Measurements from ENCODE around the gene KIAA1671.

The KIAA1671 gene

DNA sequence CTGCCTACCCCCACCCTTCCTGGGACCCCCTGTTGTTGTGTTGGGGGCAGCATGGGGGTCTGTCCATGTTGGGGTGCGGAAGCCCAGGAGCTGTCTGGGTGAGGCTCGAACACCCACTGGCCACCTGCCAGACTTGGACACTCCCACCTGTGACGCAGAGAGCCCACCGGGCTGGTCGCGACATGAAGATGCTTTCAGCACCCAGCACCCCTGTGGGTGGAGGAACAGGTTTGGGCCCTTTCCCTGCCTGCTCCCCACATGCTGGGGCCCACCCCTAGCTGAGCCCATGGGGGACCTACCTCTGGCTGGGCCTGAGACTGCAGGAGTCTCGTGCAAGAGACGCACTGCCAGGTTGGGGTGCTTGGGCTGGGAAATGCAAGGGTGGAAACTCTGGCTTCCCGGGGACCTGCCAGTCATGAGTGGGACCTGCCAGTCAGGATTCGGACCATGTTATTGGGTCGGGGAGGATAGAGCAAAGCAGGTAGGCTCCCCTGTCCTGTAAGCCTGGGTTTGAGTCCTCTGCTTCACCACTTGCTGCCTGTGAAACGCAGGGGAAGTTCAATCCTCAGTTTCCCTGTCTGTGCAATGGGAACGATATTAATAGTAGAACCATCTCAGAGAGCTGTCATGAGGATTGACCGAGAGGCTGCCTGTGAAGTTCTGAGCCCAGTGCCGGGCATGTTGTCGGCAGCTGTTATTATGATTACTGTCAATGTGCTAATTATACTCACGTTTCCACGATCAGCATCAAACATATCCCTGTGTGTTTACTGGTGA is 24.1 kb downstream of the KIAA1671 start:
- TF ChIP-seq FOXP2 (optimal IDR thresholded peaks at IDR 0.05; ENCODE audit: borderline replicate concordance, extremely low read depth, extremely low read length, insufficient read depth) (no peak), SIN3A (IDR thresholded peaks at IDR 0.05; ENCODE audit: borderline replicate concordance, insufficient read depth, low read length) (no peak), POLR2AphosphoS5 (IDR thresholded peaks at IDR 0.05; ENCODE audit: low read depth, low read length) (no peak), TAF1 (IDR thresholded peaks at IDR 0.05; ENCODE audit: borderline replicate concordance, insufficient read depth, low read length) (no peak)
- TF ChIP-seq, protein P1, sequence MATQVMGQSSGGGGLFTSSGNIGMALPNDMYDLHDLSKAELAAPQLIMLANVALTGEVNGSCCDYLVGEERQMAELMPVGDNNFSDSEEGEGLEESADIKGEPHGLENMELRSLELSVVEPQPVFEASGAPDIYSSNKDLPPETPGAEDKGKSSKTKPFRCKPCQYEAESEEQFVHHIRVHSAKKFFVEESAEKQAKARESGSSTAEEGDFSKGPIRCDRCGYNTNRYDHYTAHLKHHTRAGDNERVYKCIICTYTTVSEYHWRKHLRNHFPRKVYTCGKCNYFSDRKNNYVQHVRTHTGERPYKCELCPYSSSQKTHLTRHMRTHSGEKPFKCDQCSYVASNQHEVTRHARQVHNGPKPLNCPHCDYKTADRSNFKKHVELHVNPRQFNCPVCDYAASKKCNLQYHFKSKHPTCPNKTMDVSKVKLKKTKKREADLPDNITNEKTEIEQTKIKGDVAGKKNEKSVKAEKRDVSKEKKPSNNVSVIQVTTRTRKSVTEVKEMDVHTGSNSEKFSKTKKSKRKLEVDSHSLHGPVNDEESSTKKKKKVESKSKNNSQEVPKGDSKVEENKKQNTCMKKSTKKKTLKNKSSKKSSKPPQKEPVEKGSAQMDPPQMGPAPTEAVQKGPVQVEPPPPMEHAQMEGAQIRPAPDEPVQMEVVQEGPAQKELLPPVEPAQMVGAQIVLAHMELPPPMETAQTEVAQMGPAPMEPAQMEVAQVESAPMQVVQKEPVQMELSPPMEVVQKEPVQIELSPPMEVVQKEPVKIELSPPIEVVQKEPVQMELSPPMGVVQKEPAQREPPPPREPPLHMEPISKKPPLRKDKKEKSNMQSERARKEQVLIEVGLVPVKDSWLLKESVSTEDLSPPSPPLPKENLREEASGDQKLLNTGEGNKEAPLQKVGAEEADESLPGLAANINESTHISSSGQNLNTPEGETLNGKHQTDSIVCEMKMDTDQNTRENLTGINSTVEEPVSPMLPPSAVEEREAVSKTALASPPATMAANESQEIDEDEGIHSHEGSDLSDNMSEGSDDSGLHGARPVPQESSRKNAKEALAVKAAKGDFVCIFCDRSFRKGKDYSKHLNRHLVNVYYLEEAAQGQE (IDR thresholded peaks at IDR 0.05; ENCODE audit: insufficient read depth in 1 of 2, low read depth in 2 of 2, low read length in 2 of 2) = no peak

DNA sequence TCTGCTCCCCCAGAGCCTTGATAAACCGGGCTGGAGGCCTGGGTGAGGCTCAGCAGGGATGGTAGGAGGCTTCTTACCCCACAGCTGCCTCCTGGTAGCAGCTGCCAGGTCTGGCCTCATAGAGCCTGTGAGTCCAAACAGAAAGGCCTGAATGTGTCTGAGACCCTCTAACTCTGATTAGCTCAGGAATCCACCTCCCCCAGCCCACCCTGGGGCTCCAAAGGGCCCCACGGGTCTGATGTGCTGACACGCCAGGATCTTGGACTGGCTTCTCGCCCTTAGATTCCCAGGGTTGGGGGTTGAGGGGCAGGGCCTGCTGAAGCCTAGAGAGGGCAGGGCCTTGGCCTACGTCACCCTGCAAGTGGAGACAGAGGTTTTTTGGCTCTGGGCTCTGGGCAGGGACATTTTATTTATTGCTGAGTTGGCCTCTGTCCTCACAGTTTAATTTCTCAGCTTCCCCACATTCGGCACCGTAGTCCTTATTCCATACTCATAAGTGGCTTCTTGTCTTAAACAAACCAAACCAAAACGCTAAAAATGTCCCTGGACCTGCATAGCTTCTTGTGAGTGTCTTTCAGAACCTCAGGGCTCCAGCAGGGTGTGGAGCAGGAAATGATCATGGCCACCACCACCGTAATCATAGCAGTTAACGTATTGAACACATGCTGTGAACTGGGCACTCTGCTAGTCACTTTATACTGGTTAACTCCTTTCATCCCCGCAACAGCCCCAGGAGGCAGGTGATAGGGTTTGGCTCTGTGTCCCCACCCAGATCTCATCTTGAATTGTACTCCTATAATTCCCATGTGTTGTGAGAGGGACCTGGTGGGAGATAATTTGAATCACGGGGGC is 25.1 kb downstream of the KIAA1671 start:
- TF ChIP-seq FOXP2 (optimal IDR thresholded peaks at IDR 0.05; ENCODE audit: borderline replicate concordance, extremely low read depth, extremely low read length, insufficient read depth) (no peak), SIN3A (IDR thresholded peaks at IDR 0.05; ENCODE audit: borderline replicate concordance, insufficient read depth, low read length) (no peak), POLR2AphosphoS5 (IDR thresholded peaks at IDR 0.05; ENCODE audit: low read depth, low read length) (no peak), TAF1 (IDR thresholded peaks at IDR 0.05; ENCODE audit: borderline replicate concordance, insufficient read depth, low read length) (no peak)
- TF ChIP-seq, protein P1 (IDR thresholded peaks at IDR 0.05; ENCODE audit: insufficient read depth in 1 of 2, low read depth in 2 of 2, low read length in 2 of 2) = no peak

DNA sequence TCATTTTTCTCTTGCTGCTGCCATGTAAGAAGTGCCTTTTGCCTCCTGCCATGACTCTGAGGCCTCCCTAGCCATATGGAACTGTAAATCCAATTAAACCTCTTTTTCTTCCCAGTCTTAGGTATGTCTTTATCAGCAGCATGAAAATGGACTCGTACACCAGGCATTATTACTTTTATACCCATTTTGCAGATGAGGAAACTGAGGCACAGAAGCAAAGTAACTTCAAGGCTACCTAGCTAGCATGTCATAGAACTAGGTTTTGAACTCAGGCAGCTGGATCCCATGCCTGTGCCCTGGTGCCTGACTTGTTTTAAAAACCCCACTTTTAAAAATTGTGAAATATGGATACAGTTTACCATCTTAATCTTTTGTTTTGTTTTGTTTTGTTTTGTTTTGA is 25.8 kb downstream of the KIAA1671 start:
- TF ChIP-seq, protein P1 (IDR thresholded peaks at IDR 0.05; ENCODE audit: insufficient read depth in 1 of 2, low read depth in 2 of 2, low read length in 2 of 2) = no peak
- no peak for TF ChIP-seq POLR2AphosphoS5 (IDR thresholded peaks at IDR 0.05; ENCODE audit: low read depth, low read length)
- TF ChIP-seq TAF1 (IDR thresholded peaks at IDR 0.05; ENCODE audit: borderline replicate concordance, insufficient read depth, low read length) = no peak
- TF ChIP-seq SIN3A (IDR thresholded peaks at IDR 0.05; ENCODE audit: borderline replicate concordance, insufficient read depth, low read length) = no peak
- no peak for TF ChIP-seq FOXP2 (optimal IDR thresholded peaks at IDR 0.05; ENCODE audit: borderline replicate concordance, extremely low read depth, extremely low read length, insufficient read depth)

DNA sequence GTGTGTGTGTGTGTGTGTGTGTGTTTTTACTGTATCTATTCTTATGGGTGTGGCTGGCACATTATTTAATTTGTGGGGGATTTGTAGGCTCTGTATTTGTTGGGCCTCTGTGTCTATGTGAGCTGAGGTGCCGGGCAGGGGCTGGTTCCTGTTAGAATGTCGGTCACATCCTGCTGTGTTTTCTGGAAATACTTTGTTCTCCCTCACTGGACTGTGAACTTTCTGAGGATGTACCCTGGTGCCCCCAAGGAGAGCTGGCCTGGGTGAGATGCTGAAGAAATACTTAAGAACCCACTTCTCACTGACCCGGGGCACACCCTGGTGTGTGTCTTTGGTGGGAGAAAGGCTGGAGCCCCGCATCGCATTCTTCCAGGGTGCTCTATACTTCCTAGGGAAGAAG is 28.6 kb downstream of the KIAA1671 start:
- no peak for TF ChIP-seq SIN3A (IDR thresholded peaks at IDR 0.05; ENCODE audit: borderline replicate concordance, insufficient read depth, low read length)
- no peak for TF ChIP-seq POLR2AphosphoS5 (IDR thresholded peaks at IDR 0.05; ENCODE audit: low read depth, low read length)
- TF ChIP-seq, protein P1 (IDR thresholded peaks at IDR 0.05; ENCODE audit: insufficient read depth in 1 of 2, low read depth in 2 of 2, low read length in 2 of 2) = no peak
- TF ChIP-seq TAF1 (IDR thresholded peaks at IDR 0.05; ENCODE audit: borderline replicate concordance, insufficient read depth, low read length) = no peak
- no peak for TF ChIP-seq FOXP2 (optimal IDR thresholded peaks at IDR 0.05; ENCODE audit: borderline replicate concordance, extremely low read depth, extremely low read length, insufficient read depth)

Data from PFSK-1 (cell line).